HL-60 (cell line): ENCODE data around the gene IFNA17.
A peak's percentile ranks its signal among the peaks of the same experiment; 100 is the strongest.
"Not testable (repeated sequence)": the region's sequence is repeated elsewhere in the genome, so short reads cannot be mapped to it uniquely, and the experiment has no call there.

ENCODE experiments used
- DNase-seq, 2 experiments: peaks; one replicate each; pipeline ENCODE4 v3.0.0-alpha.2; 2010 to 2020; ENCODE audit warnings: low read depth in 1 of 2, low spot score in 1 of 2
- H3K27ac ChIP-seq: fragments of 250-450 bp; sonication (Bioruptor Pico); replicated peaks from 2 replicates; pipeline ENCODE4 v1.5.1; 2020; ENCODE audit warnings: mild to moderate bottlenecking, moderate library complexity
- H3K27me3 ChIP-seq: fragments of 250-450 bp; sonication (Bioruptor Pico); 2 replicates; pipeline ENCODE4 v1.5.1; 2021; ENCODE audit warnings: mild to moderate bottlenecking, moderate library complexity; ENCODE audit not compliant: insufficient read depth, poor library complexity, severe bottlenecking
- H3K4me3 ChIP-seq: replicated peaks from 2 replicates; pipeline ENCODE4 v1.5.1; 2011; ENCODE audit warnings: mild to moderate bottlenecking, control low read depth, low read length; ENCODE audit not compliant: insufficient read depth
- GABPA ChIP-seq: IDR thresholded peaks from 2 replicates; pipeline ENCODE4 v1.6.1; 2012; ENCODE audit warnings: low read depth
- POLR2AphosphoS5 ChIP-seq: IDR thresholded peaks from 2 replicates; pipeline ENCODE4 v1.6.1; 2012; ENCODE audit warnings: low read depth
- SPI1 ChIP-seq: IDR thresholded peaks from 2 replicates; pipeline ENCODE4 v1.6.1; 2012; ENCODE audit warnings: low read depth, mild to moderate bottlenecking, borderline replicate concordance
- TF ChIP-seq, protein P1 (sequence below): IDR thresholded peaks from one replicate; pipeline ENCODE4 v1.5.1; 2011; ENCODE audit warnings: low read length, control low read depth, inconsistent platforms; ENCODE audit not compliant: insufficient read depth
- TF ChIP-seq, protein P2 (sequence below): IDR thresholded peaks from 2 replicates; pipeline ENCODE4 v1.6.1; 2012; ENCODE audit warnings: low read depth; ENCODE audit not compliant: insufficient replicate concordance

IFNA17 gene

DNA sequence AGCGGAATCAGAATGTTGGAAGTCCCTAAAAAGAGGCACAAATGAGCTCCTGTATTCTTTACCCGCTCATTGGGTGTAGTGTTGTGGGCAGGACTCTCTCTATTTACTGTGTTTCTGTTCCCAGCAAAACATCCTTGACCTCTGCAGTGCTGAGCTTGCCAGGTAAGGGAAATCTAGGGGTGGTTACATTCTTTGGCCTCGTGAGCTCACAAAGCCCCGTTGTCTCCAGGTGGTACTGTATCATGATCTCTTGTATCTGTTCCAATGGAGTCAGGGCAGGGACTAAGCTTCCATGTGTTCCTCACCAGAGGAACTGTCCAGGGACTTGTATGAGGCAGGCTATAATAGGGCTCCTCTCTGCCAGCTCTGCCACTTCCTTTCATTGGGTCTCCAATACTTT, 23.6 kb upstream of the IFNA17 start:
- no peak for DNase-seq
- no peak overlapping the region for H3K27ac ChIP-seq
- no peak overlapping the region for H3K4me3 ChIP-seq
- H3K27me3 ChIP-seq, result no peaks in the 10 kb centered on the region
- TF ChIP-seq, protein P1, sequence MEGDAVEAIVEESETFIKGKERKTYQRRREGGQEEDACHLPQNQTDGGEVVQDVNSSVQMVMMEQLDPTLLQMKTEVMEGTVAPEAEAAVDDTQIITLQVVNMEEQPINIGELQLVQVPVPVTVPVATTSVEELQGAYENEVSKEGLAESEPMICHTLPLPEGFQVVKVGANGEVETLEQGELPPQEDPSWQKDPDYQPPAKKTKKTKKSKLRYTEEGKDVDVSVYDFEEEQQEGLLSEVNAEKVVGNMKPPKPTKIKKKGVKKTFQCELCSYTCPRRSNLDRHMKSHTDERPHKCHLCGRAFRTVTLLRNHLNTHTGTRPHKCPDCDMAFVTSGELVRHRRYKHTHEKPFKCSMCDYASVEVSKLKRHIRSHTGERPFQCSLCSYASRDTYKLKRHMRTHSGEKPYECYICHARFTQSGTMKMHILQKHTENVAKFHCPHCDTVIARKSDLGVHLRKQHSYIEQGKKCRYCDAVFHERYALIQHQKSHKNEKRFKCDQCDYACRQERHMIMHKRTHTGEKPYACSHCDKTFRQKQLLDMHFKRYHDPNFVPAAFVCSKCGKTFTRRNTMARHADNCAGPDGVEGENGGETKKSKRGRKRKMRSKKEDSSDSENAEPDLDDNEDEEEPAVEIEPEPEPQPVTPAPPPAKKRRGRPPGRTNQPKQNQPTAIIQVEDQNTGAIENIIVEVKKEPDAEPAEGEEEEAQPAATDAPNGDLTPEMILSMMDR, result no peak
- TF ChIP-seq, protein P2, sequence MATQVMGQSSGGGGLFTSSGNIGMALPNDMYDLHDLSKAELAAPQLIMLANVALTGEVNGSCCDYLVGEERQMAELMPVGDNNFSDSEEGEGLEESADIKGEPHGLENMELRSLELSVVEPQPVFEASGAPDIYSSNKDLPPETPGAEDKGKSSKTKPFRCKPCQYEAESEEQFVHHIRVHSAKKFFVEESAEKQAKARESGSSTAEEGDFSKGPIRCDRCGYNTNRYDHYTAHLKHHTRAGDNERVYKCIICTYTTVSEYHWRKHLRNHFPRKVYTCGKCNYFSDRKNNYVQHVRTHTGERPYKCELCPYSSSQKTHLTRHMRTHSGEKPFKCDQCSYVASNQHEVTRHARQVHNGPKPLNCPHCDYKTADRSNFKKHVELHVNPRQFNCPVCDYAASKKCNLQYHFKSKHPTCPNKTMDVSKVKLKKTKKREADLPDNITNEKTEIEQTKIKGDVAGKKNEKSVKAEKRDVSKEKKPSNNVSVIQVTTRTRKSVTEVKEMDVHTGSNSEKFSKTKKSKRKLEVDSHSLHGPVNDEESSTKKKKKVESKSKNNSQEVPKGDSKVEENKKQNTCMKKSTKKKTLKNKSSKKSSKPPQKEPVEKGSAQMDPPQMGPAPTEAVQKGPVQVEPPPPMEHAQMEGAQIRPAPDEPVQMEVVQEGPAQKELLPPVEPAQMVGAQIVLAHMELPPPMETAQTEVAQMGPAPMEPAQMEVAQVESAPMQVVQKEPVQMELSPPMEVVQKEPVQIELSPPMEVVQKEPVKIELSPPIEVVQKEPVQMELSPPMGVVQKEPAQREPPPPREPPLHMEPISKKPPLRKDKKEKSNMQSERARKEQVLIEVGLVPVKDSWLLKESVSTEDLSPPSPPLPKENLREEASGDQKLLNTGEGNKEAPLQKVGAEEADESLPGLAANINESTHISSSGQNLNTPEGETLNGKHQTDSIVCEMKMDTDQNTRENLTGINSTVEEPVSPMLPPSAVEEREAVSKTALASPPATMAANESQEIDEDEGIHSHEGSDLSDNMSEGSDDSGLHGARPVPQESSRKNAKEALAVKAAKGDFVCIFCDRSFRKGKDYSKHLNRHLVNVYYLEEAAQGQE, result no peak
- TF ChIP-seq SPI1 (no peak), POLR2AphosphoS5 (no peak), GABPA (no peak)

DNA sequence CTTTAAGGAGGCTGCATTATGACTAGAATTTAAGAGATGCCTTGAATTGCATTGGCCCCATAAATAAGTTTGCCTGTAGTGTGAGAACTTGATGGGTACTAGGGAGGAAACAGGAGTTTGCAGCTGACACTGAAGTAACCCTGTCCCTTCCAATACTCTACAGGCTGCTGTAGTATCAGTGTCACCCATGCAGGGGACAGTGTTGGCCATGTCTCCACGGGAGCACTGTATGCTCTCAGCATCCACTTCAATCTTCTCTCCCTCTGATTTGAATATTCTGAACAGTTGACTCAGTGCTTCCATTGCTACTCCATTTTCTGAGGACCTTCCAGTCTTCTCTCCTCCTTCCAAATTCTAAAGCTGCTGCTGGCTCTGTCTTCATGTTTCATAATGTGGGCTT, 23.2 kb upstream of the IFNA17 start:
- Histone ChIP-seq H3K4me3 (no peak overlapping the region), H3K27me3 (no peaks in the 10 kb centered on the region), H3K27ac (no peak overlapping the region)
- no peak for TF ChIP-seq GABPA
- TF ChIP-seq SPI1, result no peak
- no peak for TF ChIP-seq POLR2AphosphoS5
- TF ChIP-seq, protein P1, result no peak
- TF ChIP-seq, protein P2, result no peak
- no peak for DNase-seq

DNA sequence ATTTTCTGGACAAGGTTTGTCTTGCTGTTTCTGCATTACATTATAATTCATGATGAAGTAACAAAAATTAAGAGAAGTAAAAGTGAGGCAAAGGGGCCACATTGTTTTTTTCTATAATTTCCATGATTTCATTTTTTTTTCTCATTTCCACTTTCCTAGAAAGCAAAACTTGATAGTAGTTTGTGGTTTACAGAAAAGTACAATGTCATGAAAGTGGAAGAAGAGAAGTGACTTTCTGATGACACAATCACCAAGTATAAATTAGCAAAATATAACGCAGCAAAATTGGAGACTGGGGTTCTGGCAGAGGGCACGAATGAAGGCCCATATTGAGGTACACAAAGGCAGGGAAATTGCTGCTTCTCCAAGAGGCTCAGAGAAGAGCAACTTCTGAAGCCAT, 16.8 kb upstream of the IFNA17 start:
- Histone ChIP-seq H3K27ac (no peak overlapping the region), H3K27me3 (no peaks in the 10 kb centered on the region), H3K4me3 (no peak overlapping the region)
- TF ChIP-seq, protein P1, result no peak
- TF ChIP-seq GABPA, result no peak
- TF ChIP-seq SPI1, result peak; percentile 48; the same call in 1 of the 2 replicates
- no peak for TF ChIP-seq POLR2AphosphoS5
- no peak for DNase-seq

DNA sequence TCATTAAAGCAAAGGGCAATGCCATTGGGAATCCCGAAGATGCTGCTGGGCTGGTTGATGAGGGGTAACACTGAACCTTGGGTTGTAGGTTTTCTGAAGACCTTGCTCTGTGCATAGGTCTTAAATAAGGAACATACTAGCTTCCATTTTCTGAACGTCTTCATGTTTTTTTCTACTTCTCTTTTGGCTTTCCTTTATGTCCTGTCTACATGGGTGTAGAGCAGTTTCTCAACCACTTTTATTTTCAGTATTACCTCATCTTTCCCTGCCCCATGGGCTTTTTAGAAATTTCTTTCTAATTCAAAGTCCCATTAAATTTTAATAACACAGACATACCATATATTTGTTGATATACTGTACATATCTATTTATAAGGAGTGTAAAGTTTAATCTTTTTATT, 11.9 kb upstream of the IFNA17 start, which contains the start of gene IFNA14:
Gene IFNA14, minus strand, starts transcription at position 95 of the 400 bp plus-strand sequence. Its CDS starts 70 bp downstream, at position 25.
- no peak within 1 kb of the TSS for H3K4me3 ChIP-seq
- H3K27me3 ChIP-seq, result no peaks in the 10 kb centered on the region
- TF ChIP-seq GABPA (no peak), POLR2AphosphoS5 (no peak), SPI1 (no peak)
- TF ChIP-seq, protein P1, result no peak
- TF ChIP-seq, protein P2, result no peak
- no peak within 1 kb of the TSS for H3K27ac ChIP-seq
- DNase-seq, result no peak

DNA sequence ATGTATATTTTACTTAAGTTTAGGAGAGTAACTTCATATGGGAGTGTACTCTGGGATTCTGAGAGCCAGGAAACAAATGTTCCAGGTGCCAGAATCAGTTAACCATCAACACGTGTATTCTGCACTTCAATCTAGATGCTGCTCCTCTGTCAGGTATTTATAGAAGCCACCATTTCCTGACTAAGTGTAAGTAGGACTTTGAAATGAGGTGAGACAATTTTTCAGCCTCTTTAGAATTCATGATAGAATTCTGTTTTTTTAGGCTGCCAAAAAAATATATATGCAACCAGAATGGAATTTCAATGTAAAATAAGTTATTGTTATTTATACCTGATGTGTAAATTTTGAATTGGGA, 8.3 kb upstream of the IFNA17 start:
- H3K27ac ChIP-seq, H3K27me3 ChIP-seq, DNase-seq, H3K4me3 ChIP-seq: not testable (repeated sequence)
